Stomach (tissue), 9 donors: ENCODE data around the gene CAVIN1. TPM values are rescaled to one million over a fixed set of nuclear protein-coding genes. Genes with fewer than 3 reads are reported as not detected.

Experiments used
- DNase-seq, 2 donors: peaks; one replicate each; pipeline versions ENCODE4 v3.0.0 to v3.0.0-alpha.2; 2013 to 2019
- H3K27ac ChIP-seq, 5 donors: fragments of 200-600 bp in 4 of 5; sonication (generic) in 4 of 5; one replicate each; pipeline ENCODE4 v1.5.1; 2013 to 2019; ENCODE audit warnings: mild to moderate bottlenecking in 1 of 5, moderate library complexity in 1 of 5
- H3K27me3 ChIP-seq, 3 donors: fragments of 200-600 bp; sonication (generic); one replicate each; pipeline ENCODE4 v1.5.1; 2017 to 2019; ENCODE audit warnings: mixed run types in 1 of 3
- H3K36me3 ChIP-seq, 4 donors: fragments of 200-600 bp; sonication (generic); 1 replicate in 3 of 4; 2 replicates in 1 of 4; pipeline ENCODE4 v1.5.1; 2016 to 2019
- H3K4me1 ChIP-seq, 4 donors: fragments of 200-600 bp; sonication (generic); one replicate each; pipeline ENCODE4 v1.5.1; 2016 to 2019
- H3K4me3 ChIP-seq, 4 donors: fragments of 200-600 bp; sonication (generic) in 3 of 4; one replicate each; pipeline ENCODE4 v1.5.1; 2016 to 2019; ENCODE audit warnings: mild to moderate bottlenecking in 1 of 4
- H3K9me3 ChIP-seq, 4 donors: fragments of 200-600 bp; sonication (generic); one replicate each; pipeline ENCODE4 v1.5.1; 2016 to 2019
- CTCF ChIP-seq, 7 experiments: fragments of 450-650 bp in 4 of 7; fragments of 200-600 bp in 3 of 7; sonication (generic) in 3 of 7; IDR thresholded peaks; one replicate each; pipeline ENCODE4 v1.5.1; 2016 to 2019; ENCODE audit warnings: antibody characterized with exemption in 7 of 7, control low read depth in 2 of 7, mild to moderate bottlenecking in 1 of 7
- EP300 ChIP-seq: sonication (generic); formaldehyde crosslinking; IDR thresholded peaks from one replicate; pipeline ENCODE4 v1.6.1; 2017; ENCODE audit warnings: antibody characterized with exemption
- POLR2A ChIP-seq, 4 donors: fragments of 450-650 bp; IDR thresholded peaks; one replicate each; pipeline ENCODE4 v1.6.1; 2016; ENCODE audit warnings: antibody characterized with exemption in 4 of 4, control low read depth in 2 of 4, mild to moderate bottlenecking in 1 of 4, moderate library complexity in 1 of 4
- POLR2AphosphoS5 ChIP-seq, 3 donors: sonication (generic); formaldehyde crosslinking; IDR thresholded peaks; one replicate each; pipeline ENCODE4 v1.6.1; 2016; ENCODE audit warnings: antibody characterized with exemption in 3 of 3
- WGBS, 5 donors: extraction: QIAGEN DNeasy Blood & Tissue Kit in 3 of 5; methylation state at CpG; one replicate each; pipeline versions ENCODE4 v1.1.5 to v1.1.7; 2013 to 2018; 5-methylcytosine and 5-hydroxymethylcytosine counted together
- intact Hi-C: fragments of 100-400 bp; cut with DNase I; formaldehyde crosslinking; loops from one replicate; pipeline ENCODE4 v1.15.1; 2023; ENCODE audit warnings: low total_unique reads
- polyA plus RNA-seq, 3 donors: library from polyadenylated mRNA; stranded (reverse); fragments of 200-250 nt; gene quantifications; one replicate each; pipeline ENCODE4 v1.2.3, GENCODE V29; 2013
- total RNA-seq, 5 donors: library from RNA; depleted of rRNA; stranded (reverse); fragments of >200 nt; gene quantifications; one replicate each; pipeline versions ENCODE4 v1.1.0 to v1.2.3, GENCODE V29; 2014 to 2016
- donor health status: healthy with polysubstance abuse.
- donor health status: Bipolar disorder and iron deficiency.
- donor health status: healthy.

Gene CAVIN1
- total and polyA plus RNA-seq, 8 donors, result 61.2 to 244 (median 102) TPM

GRCh38 chr17:42380935-42381334, 42.1 kb downstream of the CAVIN1 start:
- Histone ChIP-seq H3K4me3 (no peak overlapping the region), H3K27me3 (no peaks in the 10 kb centered on the region), H3K4me1 (peaks cover 53 to 97% (median 80%) of the 10 kb centered on the region in 4 donors), H3K27ac (peak overlapping the region in 2 of 5 donors; percentile 8 to 85), H3K9me3 (no peaks in the 10 kb centered on the region), H3K36me3 (peaks cover 0 to 16% (median 2%) of the 10 kb centered on the region in 4 donors)
- WGBS, 5 donors, result 80 to 87% (median 82%) methylated on average over 3 of the region's 3 CpGs
- DNase-seq, result no peak
- TF ChIP-seq POLR2AphosphoS5 (IDR thresholded peaks at IDR 0.05) (no peak), EP300 (no peak), CTCF (IDR thresholded peaks at IDR 0.05) (no peak), POLR2A (IDR thresholded peaks at IDR 0.05) (no peak)
- intact Hi-C loops, result no loop called here

- H3K4me3 ChIP-seq, result peak overlapping the region; percentile 20 to 33 (median 28)
- intact Hi-C loops, result no loop called here
- peak overlapping the region; percentile 69 to 85 (median 75) for H3K27ac ChIP-seq
- H3K36me3 ChIP-seq, result peaks cover 0 to 16% (median 2%) of the 10 kb centered on the region in 4 donors
- H3K9me3 ChIP-seq, result no peaks in the 10 kb centered on the region
- TF ChIP-seq POLR2A (IDR thresholded peaks at IDR 0.05) (no peak), POLR2AphosphoS5 (IDR thresholded peaks at IDR 0.05) (peak in 1 of 3 donors; percentile 28)
- peaks cover 49 to 97% (median 75%) of the 10 kb centered on the region in 4 donors for H3K4me1 ChIP-seq
- H3K27me3 ChIP-seq, result no peaks in the 10 kb centered on the region
- DNase-seq, result peak in 1 of 2 donors; percentile 77
- 2 to 7% (median 4%) methylated on average over 6 of the region's 6 CpGs for WGBS, 5 donors
These were observed 44.0 kb downstream of the CAVIN1 start for GRCh38 chr17:42378959-42379594.

- TF ChIP-seq CTCF (IDR thresholded peaks at IDR 0.05) (no peak), POLR2A (IDR thresholded peaks at IDR 0.05) (no peak), POLR2AphosphoS5 (IDR thresholded peaks at IDR 0.05) (no peak), EP300 (no peak)
- Histone ChIP-seq H3K9me3 (no peaks in the 10 kb centered on the region), H3K4me3 (peak overlapping the region; percentile 20 to 33 (median 28)), H3K27me3 (no peaks in the 10 kb centered on the region), H3K4me1 (peaks cover 49 to 97% (median 78%) of the 10 kb centered on the region in 4 donors), H3K27ac (peak overlapping the region; percentile 56 to 85 (median 75)), H3K36me3 (peaks cover 0 to 16% (median 2%) of the 10 kb centered on the region in 4 donors)
- 12 to 27% (median 23%) methylated on average over 10 of the region's 10 CpGs for WGBS, 5 donors
- DNase-seq, result no peak
- intact Hi-C loops, result no loop called here
These were observed 44.6 kb downstream of the CAVIN1 start for GRCh38 chr17:42378359-42378958.

DNA sequence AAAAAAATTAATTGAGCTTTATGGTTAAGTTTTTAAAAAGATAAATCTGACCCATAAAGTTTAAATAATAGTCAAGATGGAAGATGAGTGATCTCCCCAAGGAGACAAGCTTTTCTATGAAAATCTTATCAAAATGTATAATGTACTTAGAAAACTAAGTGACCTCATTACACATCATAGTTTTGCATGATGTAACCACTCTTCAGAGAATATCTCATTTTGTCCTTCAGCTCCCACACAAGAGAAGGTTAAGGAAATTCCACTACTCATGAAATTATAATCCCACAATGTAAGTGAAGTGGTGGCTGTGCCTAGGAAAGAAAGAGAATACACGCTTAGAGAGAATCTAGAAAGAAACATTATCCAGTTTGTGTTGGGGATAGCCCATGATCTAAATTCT, 49.2 kb downstream of the CAVIN1 start:
- Histone ChIP-seq H3K36me3 (peaks cover 4 to 31% (median 21%) of the 10 kb centered on the region in 4 donors), H3K4me3 (no peak overlapping the region), H3K4me1 (peaks cover 22 to 76% (median 50%) of the 10 kb centered on the region in 4 donors), H3K27me3 (no peaks in the 10 kb centered on the region), H3K9me3 (no peaks in the 10 kb centered on the region), H3K27ac (no peak overlapping the region)
- DNase-seq, result no peak
- no peak for TF ChIP-seq EP300
- TF ChIP-seq CTCF (IDR thresholded peaks at IDR 0.05), result no peak
- TF ChIP-seq POLR2AphosphoS5 (IDR thresholded peaks at IDR 0.05), result no peak
- TF ChIP-seq POLR2A (IDR thresholded peaks at IDR 0.05), result no peak
- intact Hi-C loops, result no loop called here
- 76 to 97% (median 87%) methylated on average over 1 of the region's 1 CpG for WGBS, 5 donors
